Ecto neural progenitor cell (in vitro differentiated cells): ENCODE measurements around the gene CD81.

ENCODE experiments used
- DNase-seq: peaks from one replicate; pipeline ENCODE4 v3.0.0-alpha.2; 2018; ENCODE audit warnings: low spot score

Gene CD81

GRCh38 chr11:2406878-2407410 lies 29.8 kb downstream of the CD81 start:
- no peak for DNase-seq

GRCh38 chr11:2408671-2409070 lies 31.6 kb downstream of the CD81 start:
- no peak for DNase-seq

- DNase-seq, result no peak
These were observed 32.0 kb downstream of the CD81 start for GRCh38 chr11:2409126-2409525.

- no peak for DNase-seq
These were observed 32.7 kb downstream of the CD81 start for GRCh38 chr11:2409611-2410468.

- DNase-seq, result no peak
These were observed 33.5 kb downstream of the CD81 start for GRCh38 chr11:2410616-2411015.

- DNase-seq, result no peak
These were observed 34.6 kb downstream of the CD81 start for GRCh38 chr11:2411446-2412305.

GRCh38 chr11:2412323-2412722 lies 35.2 kb downstream of the CD81 start:
- DNase-seq, result no peak

- no peak for DNase-seq
These were observed 36.9 kb downstream of the CD81 start for GRCh38 chr11:2413742-2414579.

GRCh38 chr11:2414616-2415015 lies 37.5 kb downstream of the CD81 start:
- no peak for DNase-seq

- DNase-seq, result no peak
These were observed 38.1 kb downstream of the CD81 start for GRCh38 chr11:2415171-2415570.

GRCh38 chr11:2415601-2416380 lies 38.7 kb downstream of the CD81 start:
- no peak for DNase-seq

GRCh38 chr11:2416765-2417164 lies 39.7 kb downstream of the CD81 start:
- DNase-seq, result no peak

- DNase-seq, result no peak
These were observed 41.0 kb downstream of the CD81 start for GRCh38 chr11:2417856-2418692.

GRCh38 chr11:2418693-2419360 lies 41.7 kb downstream of the CD81 start:
- no peak for DNase-seq

- DNase-seq, result peak; percentile 85
These were observed 42.8 kb downstream of the CD81 start for GRCh38 chr11:2419638-2420501.

- peak; percentile 87 for DNase-seq
These were observed 43.6 kb downstream of the CD81 start for GRCh38 chr11:2420502-2421225.

GRCh38 chr11:2421226-2421994 lies 44.3 kb downstream of the CD81 start:
- DNase-seq, result no peak
